Astrocyte (in vitro differentiated cells and primary cell): ENCODE results near the gene PEX6. TPM values are rescaled to one million over a fixed set of nuclear protein-coding genes. Genes with fewer than 3 reads are reported as not detected.

Experiments used
- DNase-seq: peaks from one replicate; pipeline ENCODE4 v3.0.0-alpha.2; 2010; ENCODE audit warnings: low read depth
- FAIRE-seq: peaks from 2 replicates; lab custom pipeline; 2011; peaks lifted over from hg19 to GRCh38; lab: Jason Lieb, UNC
- H2AFZ ChIP-seq: 2 replicates; pipeline ENCODE4 v1.6.0; 2012; ENCODE audit warnings: low read depth, low read length, inconsistent platforms
- H3K27ac ChIP-seq: 2 replicates; pipeline ENCODE4 v1.5.1; 2011; ENCODE audit warnings: low read depth, low read length, inconsistent platforms
- H3K27me3 ChIP-seq: 2 replicates; pipeline ENCODE4 v1.6.0; 2011; ENCODE audit warnings: low read length, inconsistent platforms; ENCODE audit not compliant: insufficient read depth
- H3K36me3 ChIP-seq: 2 replicates; pipeline ENCODE4 v1.5.1; 2011; ENCODE audit warnings: low read length, inconsistent platforms; ENCODE audit not compliant: insufficient read depth
- H3K4me1 ChIP-seq: 2 replicates; pipeline ENCODE4 v1.5.1; 2011; ENCODE audit warnings: low read length, inconsistent platforms; ENCODE audit not compliant: insufficient read depth
- H3K4me2 ChIP-seq: 2 replicates; pipeline ENCODE4 v1.6.0; 2012; ENCODE audit warnings: low read length, inconsistent platforms
- H3K4me3 ChIP-seq: 2 replicates; pipeline ENCODE4 v1.5.1; 2011; ENCODE audit warnings: low read depth, mild to moderate bottlenecking, low read length, inconsistent platforms; ENCODE audit not compliant: insufficient read depth
- H3K79me2 ChIP-seq: 2 replicates; pipeline ENCODE4 v1.6.0; 2012; ENCODE audit warnings: mild to moderate bottlenecking, low read length, inconsistent platforms; ENCODE audit not compliant: insufficient read depth
- H3K9ac ChIP-seq: 2 replicates; pipeline ENCODE4 v1.6.0; 2012; ENCODE audit warnings: mild to moderate bottlenecking, low read length, inconsistent platforms
- H3K9me3 ChIP-seq: 2 replicates; pipeline ENCODE4 v1.5.1; 2012; ENCODE audit warnings: low read depth, mild to moderate bottlenecking, low read length, inconsistent platforms; ENCODE audit not compliant: insufficient read depth
- H4K20me1 ChIP-seq: 2 replicates; pipeline ENCODE4 v1.6.0; 2012; ENCODE audit warnings: low read length, inconsistent platforms; ENCODE audit not compliant: insufficient read depth
- H3K27ac Mint-ChIP-seq: one replicate; pipeline ENCODE4 v1.8.0; 2021; ENCODE audit warnings: mild to moderate bottlenecking, mixed read lengths; ENCODE audit not compliant: unreplicated experiment
- H3K27me3 Mint-ChIP-seq: one replicate; pipeline ENCODE4 v1.8.0; 2021; ENCODE audit warnings: low read depth, mixed read lengths; ENCODE audit not compliant: unreplicated experiment
- H3K36me3 Mint-ChIP-seq: one replicate; pipeline ENCODE4 v1.8.0; 2021; ENCODE audit warnings: low read depth, mixed read lengths; ENCODE audit not compliant: unreplicated experiment
- H3K4me1 Mint-ChIP-seq: one replicate; pipeline ENCODE4 v1.8.0; 2021; ENCODE audit warnings: low read depth, mixed read lengths; ENCODE audit not compliant: unreplicated experiment
- H3K4me3 Mint-ChIP-seq: one replicate; pipeline ENCODE4 v1.8.0; 2021; ENCODE audit warnings: mild to moderate bottlenecking, moderate library complexity, mixed read lengths; ENCODE audit not compliant: unreplicated experiment
- H3K9me3 Mint-ChIP-seq: one replicate; pipeline ENCODE4 v1.8.0; 2021; ENCODE audit warnings: mild to moderate bottlenecking, mixed read lengths; ENCODE audit not compliant: unreplicated experiment
- EZH2 ChIP-seq: IDR thresholded peaks from 2 replicates; pipeline ENCODE4 v1.6.1; 2012; ENCODE audit warnings: mild to moderate bottlenecking, low read length, inconsistent platforms; ENCODE audit not compliant: insufficient read depth
- total RNA-seq: library from RNA; stranded (reverse); gene quantifications from 2 replicates; pipeline ENCODE4 v1.2.1, GENCODE V29; 2021
- TF ChIP-seq, protein P1 (sequence below): IDR thresholded peaks from 2 replicates; pipeline ENCODE4 v1.5.1; 2011; ENCODE audit warnings: low read depth, mild to moderate bottlenecking, inconsistent platforms, low read length, moderate library complexity; ENCODE audit not compliant: insufficient read depth

PEX6 gene
- total RNA-seq, 1 donor from 2014 or later, result 22.7 TPM

DNA sequence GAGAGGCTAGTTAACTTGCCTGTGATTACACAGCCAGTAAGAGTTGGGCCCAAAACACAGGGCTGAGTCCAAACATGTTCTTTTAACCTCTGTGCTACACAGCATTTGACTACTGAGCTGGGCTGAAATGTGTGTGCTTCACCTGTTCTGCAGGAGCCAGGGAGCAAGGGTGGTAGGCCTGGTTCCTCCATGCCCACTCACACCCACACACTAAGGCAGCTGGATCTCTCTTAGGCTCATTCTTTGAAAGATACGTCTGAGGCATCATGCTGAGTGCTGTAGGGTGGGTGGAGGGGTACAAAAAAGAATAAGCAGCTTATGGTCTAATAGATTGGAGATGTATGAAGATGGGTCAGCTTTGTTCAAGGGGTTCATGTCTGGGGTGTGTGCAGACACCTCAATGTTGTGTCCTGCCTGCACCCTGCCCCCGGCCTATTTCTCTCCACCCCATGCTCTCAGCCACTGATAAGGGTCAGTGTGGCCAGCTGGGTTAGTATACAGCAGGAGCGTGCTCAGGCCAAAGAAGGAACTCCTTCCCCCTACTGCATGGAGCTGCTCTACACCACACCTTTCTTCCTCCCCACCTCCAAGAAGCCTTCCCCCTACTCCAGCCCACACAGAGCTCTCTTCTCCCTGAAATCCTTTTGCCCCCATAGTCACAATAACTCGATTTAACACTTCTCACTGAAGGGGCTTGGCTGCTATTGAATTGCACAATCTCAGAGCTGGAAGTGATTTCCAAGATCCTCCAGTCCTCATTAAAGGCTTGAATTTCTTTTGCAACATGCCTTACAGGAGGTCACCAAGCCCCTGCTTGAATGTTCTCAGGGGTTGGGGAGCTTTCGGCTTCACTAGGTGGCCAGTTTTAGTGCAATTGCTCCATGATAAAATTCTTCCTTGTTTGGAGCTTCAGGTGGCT lies 8.8 kb upstream of the PEX6 start:
- H2AFZ ChIP-seq, result no peak overlapping the region
- H3K9me3 ChIP-seq, result no peaks in the 10 kb centered on the region
- H3K4me3 ChIP-seq, result no peak overlapping the region
- no peak for TF ChIP-seq EZH2
- TF ChIP-seq, protein P1, sequence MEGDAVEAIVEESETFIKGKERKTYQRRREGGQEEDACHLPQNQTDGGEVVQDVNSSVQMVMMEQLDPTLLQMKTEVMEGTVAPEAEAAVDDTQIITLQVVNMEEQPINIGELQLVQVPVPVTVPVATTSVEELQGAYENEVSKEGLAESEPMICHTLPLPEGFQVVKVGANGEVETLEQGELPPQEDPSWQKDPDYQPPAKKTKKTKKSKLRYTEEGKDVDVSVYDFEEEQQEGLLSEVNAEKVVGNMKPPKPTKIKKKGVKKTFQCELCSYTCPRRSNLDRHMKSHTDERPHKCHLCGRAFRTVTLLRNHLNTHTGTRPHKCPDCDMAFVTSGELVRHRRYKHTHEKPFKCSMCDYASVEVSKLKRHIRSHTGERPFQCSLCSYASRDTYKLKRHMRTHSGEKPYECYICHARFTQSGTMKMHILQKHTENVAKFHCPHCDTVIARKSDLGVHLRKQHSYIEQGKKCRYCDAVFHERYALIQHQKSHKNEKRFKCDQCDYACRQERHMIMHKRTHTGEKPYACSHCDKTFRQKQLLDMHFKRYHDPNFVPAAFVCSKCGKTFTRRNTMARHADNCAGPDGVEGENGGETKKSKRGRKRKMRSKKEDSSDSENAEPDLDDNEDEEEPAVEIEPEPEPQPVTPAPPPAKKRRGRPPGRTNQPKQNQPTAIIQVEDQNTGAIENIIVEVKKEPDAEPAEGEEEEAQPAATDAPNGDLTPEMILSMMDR, result no peak
- H3K4me1 ChIP-seq, result peaks cover 21% of the 10 kb centered on the region
- H3K4me3 Mint-ChIP-seq, result no peak overlapping the region
- H3K79me2 ChIP-seq, result peaks cover 50% of the 10 kb centered on the region
- no peak for DNase-seq
- no peak overlapping the region for H3K27ac Mint-ChIP-seq
- H3K36me3 ChIP-seq, result peaks cover 9% of the 10 kb centered on the region
- H3K4me2 ChIP-seq, result peak overlapping the region; percentile 97
- H3K9ac ChIP-seq, result no peak overlapping the region
- no peaks in the 10 kb centered on the region for H3K9me3 Mint-ChIP-seq
- H3K4me1 Mint-ChIP-seq, result peaks cover 24% of the 10 kb centered on the region
- H4K20me1 ChIP-seq, result peaks cover 58% of the 10 kb centered on the region
- H3K27me3 Mint-ChIP-seq, result no peaks in the 10 kb centered on the region
- H3K27ac ChIP-seq, result no peak overlapping the region
- FAIRE-seq, result no peak
- no peaks in the 10 kb centered on the region for H3K27me3 ChIP-seq
- peaks cover 10% of the 10 kb centered on the region for H3K36me3 Mint-ChIP-seq

DNA sequence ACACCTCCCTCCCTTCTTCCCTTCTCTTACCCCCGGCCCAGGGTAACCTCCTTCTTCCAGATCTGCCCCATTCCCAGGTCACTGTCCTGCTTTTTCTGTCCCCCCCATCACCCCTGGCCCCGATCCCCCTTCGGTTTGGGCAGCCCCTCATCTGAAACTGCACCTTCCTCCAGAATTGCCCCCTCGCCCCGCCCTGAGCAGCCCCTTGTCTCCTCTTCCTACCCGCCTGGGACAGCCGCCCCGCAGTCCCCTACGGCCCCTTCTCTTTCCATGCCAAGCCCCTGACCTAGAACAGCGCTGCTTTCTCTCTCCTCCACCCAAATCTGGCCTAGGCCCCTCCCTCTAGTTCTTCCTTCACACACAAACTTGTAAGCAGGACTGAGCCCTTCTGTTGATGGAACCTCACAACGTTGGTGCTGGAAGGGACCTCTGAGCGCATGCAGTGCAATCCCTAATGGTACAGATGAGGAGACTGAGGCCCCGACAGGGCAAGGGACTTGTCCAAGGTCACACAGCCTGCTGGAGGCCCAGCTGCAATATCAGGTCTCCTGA lies 6.0 kb upstream of the PEX6 start:
- Histone ChIP-seq H3K9ac (peak overlapping the region; percentile 86), H3K27ac (peak overlapping the region; percentile 52), H3K4me1 (peaks cover 22% of the 10 kb centered on the region), H3K4me2 (peak overlapping the region; percentile 97), H3K79me2 (peaks cover 41% of the 10 kb centered on the region), H3K27me3 (no peaks in the 10 kb centered on the region), H3K9me3 (no peaks in the 10 kb centered on the region), H4K20me1 (peaks cover 47% of the 10 kb centered on the region), H2AFZ (peak overlapping the region; percentile 76), H3K36me3 (peaks cover 3% of the 10 kb centered on the region), H3K4me3 (peak overlapping the region; percentile 73)
- Mint-ChIP-seq H3K27ac (no peak overlapping the region), H3K9me3 (no peaks in the 10 kb centered on the region), H3K36me3 (peaks cover 10% of the 10 kb centered on the region), H3K4me3 (peak overlapping the region; percentile 88), H3K4me1 (peaks cover 24% of the 10 kb centered on the region), H3K27me3 (no peaks in the 10 kb centered on the region)
- TF ChIP-seq EZH2, result no peak
- TF ChIP-seq, protein P1, result no peak
- DNase-seq (no peak), FAIRE-seq (no peak)
